Stimulated activated CD4-positive, alpha-beta T cell treated with anti-CD3 and anti-CD28 coated beads, Interleukin-12 subunit alpha, Interleukin-12 subunit beta, amount 100 ng/mL, for 48 hours (primary cell): ENCODE measurements around the gene AGTPBP1.
A peak's percentile ranks its signal among the peaks of the same experiment; 100 is the strongest.

ENCODE experiments used
- DNase-seq, 3 donors: peaks; one replicate each; pipeline ENCODE4 v3.0.0-alpha.2; 2020; ENCODE audit warnings: low read depth in 2 of 3, low spot score in 1 of 3

AGTPBP1 gene

DNA sequence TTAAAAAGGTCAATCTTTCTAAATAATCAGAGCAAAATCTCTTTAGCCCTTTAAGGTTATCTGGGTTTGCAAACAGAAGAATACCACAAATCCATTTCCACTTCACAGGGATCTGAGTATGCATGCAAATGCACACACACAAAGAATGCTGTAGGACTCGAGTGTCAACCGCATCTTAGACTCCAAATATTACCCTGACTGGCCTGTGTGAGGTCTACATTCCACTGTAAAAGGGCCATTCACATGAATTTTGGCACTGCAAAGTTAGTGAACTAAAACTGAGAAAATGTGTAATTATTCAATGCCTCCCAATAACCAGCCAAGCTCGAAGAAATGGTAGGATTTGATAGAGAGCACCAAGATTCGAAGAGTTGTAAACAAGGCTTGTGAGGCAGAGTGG lies 199.9 kb downstream of the AGTPBP1 start:
- no peak for DNase-seq

DNA sequence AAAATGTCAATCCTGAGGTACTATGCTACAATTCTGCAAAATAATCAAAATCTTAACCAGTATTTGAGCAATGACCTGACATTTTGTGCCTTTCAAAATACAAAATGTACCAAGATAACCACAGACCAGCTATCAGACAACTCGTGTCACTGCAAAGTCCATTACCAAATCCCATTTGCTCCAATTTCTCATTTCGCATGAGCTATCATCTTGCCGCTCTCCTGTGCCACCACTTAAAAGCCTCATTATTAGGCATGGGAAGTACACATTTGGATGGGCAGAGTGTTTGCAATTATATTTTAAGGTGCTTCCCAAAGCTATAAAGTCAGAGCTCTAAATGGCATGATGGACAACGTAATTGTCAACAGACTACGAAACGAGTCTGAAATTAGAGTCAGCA lies 205.2 kb downstream of the AGTPBP1 start:
- no peak for DNase-seq

DNA sequence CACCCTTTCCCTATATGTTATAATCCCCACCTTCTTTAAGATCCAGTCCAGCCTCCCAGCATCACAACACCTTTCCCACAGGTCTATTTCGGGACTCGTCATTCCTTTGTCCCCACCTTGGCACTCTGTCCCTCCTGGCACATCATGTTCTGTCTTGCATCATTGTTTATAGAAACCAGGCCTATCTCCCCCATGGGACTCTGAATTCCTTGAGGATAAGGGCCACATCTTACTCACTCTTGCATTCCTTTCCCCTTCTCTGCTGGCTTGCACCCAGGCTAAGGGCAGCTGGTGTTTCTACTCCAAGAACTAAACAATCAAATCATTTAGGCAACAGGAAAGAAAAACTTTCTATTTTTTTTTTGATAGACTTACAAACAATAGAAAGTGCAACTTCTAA lies 205.7 kb downstream of the AGTPBP1 start:
- DNase-seq, result no peak

DNA sequence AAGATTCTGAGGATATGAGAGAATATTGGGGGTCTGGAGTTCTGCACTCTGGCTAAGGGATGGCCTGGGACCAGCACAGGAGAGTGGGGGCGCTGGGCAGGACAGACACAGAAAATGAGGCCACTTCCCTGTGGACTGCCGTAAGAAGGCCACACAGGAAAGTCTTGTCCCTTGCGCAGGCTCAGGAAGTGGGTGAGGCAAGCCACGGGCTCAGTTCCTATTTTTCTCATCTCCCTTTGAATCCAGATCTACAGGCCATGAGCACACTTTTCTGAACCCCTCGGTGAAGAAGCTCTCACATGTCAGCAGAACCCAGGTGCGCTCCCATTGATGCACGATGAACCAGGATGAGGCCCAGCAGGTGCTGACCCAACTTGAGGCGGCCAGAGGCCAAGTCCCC lies 207.4 kb downstream of the AGTPBP1 start:
- DNase-seq, result no peak

DNA sequence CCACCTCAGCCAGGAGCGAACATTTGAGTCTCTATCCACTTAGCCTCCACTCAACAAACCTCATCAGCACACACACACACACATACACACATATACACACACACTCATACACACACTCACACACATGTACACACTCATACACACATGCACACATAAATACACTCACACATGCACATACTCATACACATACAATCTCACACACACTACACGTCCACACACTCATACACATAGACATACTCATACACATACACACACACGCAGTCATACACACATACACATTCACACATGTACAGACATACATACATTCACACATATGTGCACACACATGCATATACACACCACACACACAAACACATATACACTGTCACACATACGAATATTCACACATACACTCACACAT lies 208.2 kb downstream of the AGTPBP1 start:
- DNase-seq, result no peak

DNA sequence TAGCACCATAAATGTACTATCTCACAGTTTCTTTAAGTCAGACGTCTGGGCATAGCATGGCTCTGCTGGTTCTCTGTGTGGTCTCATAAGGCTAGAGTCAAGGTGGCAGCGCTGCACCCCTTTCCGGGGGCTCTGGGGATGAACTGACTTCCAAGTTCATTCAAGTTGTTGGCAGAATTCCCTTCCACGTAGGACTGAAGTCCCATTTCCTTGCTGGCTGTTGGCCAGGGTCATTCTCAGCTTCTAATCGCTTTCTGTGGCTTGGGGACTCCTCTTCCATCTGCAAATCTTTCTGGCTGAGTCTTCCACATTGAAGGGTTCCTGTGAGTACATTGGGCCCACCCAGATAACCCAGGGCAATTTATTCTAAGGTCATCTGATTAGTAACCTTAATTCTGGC lies 211.0 kb downstream of the AGTPBP1 start:
- DNase-seq, result no peak

DNA sequence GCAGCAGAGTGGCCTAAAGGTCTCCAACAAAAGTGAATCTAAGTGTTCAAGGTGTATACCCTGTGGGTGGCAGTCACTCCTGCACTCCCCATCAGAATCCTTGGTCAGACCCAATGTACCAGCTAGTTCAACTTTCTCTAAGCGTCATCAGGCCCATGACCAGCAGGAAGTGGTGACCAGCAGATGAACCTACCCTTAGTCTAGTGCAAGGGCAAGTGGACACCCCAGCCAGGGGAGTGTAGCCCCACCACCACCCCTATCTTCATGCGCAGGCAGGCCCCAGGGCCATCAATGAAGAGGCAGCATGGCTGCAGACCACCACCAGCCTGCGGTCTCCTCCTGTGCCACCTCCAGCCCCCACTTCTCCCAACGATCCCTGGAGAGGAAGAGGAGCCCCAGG lies 213.1 kb downstream of the AGTPBP1 start:
- DNase-seq, result no peak

DNA sequence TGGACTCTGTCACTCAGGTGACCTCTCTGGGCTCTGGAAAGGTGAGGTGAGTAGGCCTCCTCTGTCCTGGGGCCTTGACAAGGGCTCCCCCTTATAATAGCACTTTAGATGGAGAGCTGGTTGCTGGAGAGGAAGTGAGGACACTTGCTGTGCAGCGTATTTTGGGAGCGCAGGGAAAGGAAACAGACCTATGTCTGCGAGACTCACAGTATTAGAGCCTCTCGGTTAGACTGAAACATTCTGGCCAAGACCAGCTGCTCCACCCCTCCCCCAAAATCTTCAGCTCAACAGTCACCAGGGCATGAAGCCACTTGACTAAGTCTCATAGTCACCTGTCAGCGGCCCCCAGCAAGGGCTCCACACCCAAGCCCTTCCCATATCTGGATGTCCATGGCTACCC lies 213.6 kb downstream of the AGTPBP1 start:
- no peak for DNase-seq

DNA sequence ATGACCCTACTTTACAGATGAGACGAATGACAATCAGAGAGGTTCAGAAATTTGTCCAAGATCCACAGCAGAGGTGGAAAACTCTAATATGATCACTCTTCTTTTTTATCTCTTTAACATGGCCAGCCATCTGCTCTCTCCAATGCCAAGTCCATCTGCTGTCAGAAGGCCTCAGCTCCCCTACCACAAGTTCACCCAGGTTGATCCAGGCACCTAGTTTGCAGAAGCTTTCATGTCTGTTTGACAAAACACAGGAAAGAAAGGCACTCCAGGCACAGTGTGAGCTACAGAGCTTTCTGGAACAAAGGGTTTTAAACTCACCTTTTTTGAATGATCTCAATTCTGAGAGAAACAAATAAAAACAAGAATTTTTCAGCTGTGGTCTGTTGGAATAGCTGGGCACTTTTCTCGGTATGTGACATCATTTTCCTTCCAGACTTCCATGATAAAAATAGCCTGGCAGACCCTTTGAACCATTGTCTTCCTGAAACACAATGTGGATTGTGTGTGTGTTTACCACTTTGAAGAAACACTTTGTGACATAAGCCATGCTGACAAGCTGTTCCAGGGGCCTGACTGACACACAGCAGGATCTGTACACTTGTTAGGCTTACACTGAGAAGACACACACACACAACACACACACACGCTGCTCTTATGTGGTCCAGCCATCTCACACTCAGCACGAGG lies 214.3 kb downstream of the AGTPBP1 start:
- no peak for DNase-seq

DNA sequence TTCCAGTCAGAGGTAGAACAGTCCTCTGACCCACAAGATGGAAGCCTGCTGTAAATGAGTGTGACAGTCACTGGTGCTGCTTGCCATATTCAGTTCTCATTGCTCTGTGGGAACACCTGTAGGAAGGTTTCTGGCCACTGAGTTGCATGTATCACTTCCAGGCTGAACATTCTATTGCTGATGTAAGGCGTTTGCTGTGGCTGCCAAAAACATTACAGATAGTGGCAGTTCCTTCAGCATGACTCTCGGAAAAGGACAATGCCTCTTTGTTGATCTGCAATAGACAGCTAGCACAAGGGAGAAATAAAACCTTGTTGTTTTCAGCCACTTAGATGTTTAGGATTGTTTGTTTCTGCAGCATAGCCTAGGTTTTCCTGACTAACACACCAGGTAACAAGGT lies 217.2 kb downstream of the AGTPBP1 start:
- DNase-seq, result no peak

DNA sequence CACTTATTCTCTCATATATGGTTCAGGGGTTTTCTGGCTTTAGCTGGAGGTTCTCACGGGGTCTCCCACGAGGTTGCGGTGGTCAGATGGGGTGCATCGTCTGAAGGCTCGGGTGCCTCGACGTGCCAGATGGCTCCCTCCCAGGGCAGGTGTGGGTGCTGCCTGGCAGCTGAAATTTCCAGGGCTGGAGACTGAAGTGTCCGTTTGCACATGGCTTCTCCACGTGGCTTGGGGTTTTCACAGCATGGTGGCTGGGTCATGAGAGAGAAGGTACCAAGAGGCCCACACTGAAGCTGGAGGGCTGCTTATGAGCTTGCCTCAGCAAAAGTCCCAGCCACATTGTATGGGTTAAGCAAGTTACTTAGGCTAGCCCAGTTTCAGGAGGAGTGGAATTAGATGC lies 218.6 kb downstream of the AGTPBP1 start:
- DNase-seq, result no peak

DNA sequence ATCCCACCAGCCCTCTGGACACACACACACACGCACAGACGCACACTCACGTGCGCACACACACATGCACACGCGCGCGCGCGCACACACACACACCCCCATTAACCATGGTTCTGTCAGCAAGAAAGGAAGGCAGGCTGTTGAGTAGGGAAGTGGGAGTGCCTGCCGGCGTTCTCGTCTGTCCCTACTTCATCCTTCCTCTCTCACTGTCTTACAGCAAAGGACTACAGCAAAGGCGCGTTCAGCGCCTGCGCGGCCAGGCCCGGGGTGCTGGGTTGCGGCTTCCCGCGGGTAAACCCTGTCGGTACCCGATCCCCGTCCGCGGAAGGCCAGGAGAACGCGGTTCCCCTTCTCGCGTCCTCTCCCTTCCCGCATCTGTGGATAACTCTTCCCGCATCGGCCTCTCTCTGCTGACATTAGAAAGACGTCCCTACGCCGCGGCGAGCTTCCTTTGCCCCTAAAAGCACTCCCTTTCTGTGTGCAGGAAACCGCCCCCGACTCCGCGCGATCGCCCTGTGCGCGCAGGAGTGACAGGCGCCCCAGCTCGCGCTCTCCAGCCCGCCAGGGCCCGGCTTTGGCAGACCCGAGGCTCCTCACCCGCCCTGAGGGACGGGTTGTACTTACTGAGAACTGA lies 219.2 kb downstream of the AGTPBP1 start:
- peak in 2 of 3 donors; percentile 4 to 5 for DNase-seq

DNA sequence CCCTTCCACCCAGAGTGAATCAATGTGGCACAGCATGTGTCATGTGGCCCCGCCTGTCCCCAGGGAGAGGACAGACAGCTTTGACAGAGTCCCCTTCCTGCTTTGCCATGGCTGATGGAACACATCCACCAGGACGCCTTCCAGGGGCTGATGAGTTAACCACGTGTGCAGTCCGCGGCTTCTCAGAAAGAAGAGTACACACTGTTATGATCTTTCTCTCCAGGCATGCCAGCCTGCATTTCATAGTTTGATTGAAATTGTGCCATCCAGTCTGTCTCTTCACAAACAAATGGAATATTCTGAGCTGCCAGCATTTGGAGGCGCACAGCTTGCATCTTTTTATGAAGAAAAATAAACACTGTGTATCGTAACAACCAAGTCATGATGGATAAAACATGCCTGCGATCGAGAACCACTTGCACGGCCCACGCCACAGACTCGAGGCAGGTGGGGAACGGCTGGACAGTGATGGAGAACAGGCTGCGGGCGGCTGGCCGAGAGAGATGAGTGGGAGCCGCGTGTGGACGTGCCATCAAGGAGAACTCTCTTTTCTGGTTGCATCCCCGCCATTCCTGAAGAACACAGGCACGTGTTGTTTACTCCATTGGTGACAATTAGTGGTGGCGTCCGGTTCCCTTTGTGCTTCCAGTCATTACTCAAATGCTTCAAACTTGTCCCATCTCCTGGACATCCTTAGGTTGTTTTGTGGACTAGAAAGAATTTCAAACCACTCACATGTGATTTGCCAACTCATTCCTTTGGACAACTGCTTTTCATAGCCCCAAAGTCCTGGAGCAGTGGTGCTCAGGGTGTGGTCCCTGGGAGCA lies 220.2 kb downstream of the AGTPBP1 start:
- DNase-seq, result no peak

DNA sequence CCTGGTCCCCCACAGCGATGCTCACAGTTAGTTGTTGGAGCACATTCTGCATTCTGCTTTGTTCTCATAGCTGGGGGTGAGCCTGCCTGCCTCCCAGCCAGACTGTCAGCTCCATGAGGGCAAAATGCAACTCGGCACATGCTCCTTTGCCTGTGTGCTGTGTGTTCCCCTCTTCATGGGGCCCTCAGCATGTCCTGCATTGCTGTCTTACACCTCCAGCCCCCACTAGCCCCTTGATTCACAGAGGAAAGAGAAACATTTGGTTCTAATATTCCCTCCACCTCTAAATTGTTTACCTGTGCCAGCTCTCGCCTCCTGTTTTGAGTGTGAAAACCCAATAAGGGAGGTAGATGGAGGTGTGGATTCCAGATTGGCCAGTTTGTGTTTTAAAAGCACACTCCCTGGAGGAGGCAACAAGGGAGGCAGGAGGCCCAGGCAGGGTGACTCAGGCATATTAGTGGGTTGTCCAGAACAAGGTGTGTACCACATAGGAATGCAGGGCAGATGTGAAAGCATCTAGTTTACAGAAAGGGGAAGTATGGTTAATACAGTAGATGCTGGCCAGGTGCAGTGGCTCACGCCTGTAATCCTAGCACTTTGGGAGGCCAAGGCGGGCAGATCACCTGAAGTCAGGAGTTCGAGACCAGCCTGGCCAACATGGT lies 224.6 kb downstream of the AGTPBP1 start:
- no peak for DNase-seq

DNA sequence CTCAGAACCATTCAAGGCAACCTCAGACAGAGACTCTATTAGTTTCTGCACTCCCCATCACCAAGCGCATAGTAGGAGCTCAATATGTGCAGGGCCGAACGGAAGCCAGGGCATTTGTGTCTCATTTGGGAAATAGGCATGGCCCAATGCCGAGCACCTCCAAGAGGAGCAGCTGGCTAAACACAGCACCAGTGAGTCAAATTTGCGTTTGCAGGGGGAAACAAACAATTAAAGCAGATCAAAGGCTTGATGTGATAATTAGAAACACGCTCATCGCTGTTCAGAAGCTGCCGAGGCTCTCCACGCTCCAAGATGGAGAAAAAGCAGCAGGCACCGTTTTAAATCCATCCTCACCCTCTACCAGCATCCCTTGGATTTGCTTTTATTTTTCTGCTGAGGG lies 225.3 kb downstream of the AGTPBP1 start:
- DNase-seq, result no peak

DNA sequence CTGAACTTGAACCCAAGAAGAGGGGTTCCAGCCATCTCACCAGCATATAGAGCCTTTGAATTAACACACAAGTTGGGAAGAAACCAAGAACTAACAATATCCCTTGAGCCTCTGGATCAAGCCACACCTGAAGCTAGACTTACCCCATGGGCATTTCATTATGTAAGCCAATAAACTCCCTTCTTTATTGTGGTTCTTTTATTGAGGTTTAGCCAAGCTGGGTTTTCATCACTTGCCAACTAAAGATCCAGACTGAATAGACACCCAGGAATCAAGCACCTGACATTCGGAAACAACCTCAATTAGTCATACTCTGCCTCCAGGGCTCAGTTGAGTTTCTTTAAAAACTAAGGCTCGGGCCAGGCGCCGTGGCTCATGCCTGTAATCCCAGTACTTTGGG lies 226.7 kb downstream of the AGTPBP1 start:
- DNase-seq, result no peak

DNA sequence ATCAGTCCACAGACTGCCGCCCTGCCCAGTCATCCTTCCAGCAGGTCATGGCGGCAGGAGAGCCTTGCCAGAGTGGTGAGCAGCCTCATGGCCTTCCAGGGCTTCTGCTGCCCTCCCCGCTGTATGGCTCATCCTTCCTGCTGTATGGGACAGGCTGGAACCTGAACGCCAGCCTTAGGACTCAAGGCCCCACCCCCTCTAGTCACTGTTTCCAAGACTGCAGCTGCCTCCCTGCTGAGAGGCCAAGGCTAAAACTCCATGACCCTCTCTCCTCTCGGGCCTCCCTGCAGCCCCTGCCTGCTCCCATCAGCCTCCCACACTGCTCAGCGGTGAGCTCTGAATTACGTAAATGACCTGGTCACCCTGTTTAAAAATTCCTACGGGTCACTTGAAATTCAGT lies 227.5 kb downstream of the AGTPBP1 start:
- no peak for DNase-seq

DNA sequence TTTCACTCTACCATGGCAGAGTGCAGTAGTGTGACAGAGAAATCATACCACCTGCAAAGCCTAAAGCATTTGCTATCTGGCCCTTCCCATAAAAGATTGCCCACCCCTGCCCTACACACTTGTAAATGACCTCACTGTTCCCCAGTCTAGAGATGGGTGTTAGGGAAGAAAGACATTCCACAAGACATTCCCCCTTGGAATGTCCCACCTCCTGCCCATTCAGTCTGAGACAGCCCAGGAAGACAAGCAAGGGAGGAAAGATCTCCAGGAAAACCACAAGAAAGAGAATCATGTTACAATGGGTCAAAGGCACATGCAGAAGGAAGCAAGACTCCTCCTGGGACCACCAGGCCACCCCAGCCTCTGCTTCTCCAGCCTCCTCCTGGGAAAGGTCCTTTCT lies 230.0 kb downstream of the AGTPBP1 start:
- DNase-seq, result no peak

DNA sequence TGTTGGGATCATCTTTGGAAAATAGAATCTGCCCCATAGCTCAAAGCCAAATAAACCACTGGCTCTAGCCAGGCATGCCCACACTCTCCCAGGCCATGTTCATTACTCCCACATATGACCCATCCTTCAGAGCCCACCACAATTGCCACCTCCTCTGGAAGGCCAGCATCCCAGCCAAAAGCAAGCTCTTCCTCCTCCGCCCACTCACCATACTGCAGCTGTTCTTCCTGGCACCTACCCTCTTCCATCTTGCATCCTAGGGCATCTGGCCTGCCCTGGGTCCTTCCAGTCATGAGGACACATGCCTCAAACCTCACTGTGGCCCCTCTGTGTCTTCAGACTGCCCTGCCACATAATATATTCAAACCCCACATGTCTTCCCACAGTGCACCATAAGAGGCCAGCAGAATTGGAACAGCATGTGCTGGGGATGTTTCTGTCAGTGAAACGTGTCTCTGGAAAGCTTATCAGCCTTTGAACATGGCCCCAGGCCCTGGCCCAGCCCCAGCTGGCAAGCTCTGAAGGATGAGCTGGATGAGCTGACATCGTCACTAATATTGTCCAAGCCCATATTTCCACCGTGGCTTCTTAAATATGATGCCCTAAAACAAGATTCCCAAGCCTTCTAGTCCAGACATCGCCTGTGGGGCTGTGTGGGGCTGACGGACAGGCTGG lies 230.8 kb downstream of the AGTPBP1 start:
- no peak for DNase-seq

DNA sequence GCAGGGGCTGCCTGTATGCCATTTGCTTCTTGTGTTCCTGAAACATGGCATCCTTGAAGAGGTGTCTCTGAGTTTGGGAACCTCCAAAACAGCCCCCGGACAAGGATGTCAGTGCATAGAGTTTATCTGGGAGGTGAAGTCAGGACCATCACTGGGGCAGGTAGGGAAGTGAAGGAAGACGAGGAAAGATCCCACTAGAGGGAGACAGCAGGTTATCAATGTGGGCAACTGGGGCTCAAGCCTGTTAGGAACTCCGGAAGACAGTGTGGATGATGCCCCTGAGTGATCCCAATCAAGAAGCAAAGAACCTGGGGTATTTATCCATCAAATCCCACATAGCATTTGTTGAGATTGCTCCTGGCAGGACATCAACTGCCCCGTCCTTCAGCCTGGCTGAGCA lies 233.1 kb downstream of the AGTPBP1 start:
- DNase-seq, result no peak

DNA sequence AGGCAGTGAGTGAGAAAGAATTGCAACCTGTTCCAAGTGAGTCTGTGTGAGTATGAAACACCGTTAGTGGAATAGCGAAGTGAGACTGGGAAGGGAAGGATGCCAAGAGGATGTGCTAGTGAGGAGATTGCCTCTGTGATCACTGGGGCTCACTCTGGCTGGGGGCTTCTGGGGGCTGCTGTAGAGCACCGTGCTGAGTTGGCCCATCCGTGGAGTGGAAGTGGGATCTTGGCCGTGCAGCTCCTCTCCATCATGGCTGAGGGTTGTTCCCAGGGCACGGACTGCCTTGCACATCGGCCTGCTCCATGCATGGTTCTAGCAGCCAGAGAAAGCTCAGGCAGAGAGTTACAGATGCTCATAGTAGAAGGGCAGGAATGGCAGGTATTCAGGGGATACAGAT lies 236.1 kb downstream of the AGTPBP1 start:
- DNase-seq, result no peak
